ENCODE measurements around the gene RAB3A. TPM values are rescaled to one million over a fixed set of nuclear protein-coding genes. Genes with fewer than 3 reads are reported as not detected.

The RAB3A gene
- total RNA-seq, 1 experiment from 2014 or later, result 6.7 TPM

DNA sequence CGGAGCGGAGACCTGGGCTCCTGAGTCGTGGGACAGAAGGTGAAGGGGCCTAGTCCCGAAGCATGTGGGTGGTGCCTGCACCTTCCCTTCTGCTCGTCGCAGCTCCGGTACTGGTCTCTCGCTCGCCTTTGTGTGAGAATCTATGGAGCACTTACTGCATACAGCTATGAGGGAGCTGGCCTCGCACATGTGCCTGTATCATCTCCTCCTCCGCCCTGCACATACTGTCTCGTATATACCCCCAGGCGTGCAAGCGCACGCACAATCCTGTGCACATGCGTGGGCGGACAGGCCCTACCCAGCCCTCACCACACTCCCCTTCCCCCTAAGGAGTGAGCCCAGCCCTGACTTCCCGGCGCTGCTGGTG lies 42.2 kb downstream of the RAB3A start:
- ATAC-seq, result no peak; the same call in 1 of the 2 replicates
- Histone ChIP-seq H3K9me2 (replicated peaks; ENCODE audit: low read length) (no peaks in the 10 kb centered on the region), H3K9me3 (ENCODE audit: low read length) (no peaks in the 10 kb centered on the region), H3K27ac (ENCODE audit: low read length) (no peak overlapping the region), H3K4me2 (ENCODE audit: low read length) (no peak overlapping the region), H4K20me1 (ENCODE audit: low read length) (no peaks in the 10 kb centered on the region), H3K9ac (ENCODE audit: low read length) (no peak overlapping the region), H3K36me3 (ENCODE audit: low read depth, low read length) (peaks cover 8% of the 10 kb centered on the region; the same call in 1 of the 2 replicates), H2AFZ (ENCODE audit: low read length) (no peak overlapping the region), H3K27me3 (ENCODE audit: low read length) (no peaks in the 10 kb centered on the region), H3K79me2 (ENCODE audit: low read length) (0 out of 2 replicates have a peak, but pooled peaks cover 3% of the 10 kb centered on the region), H3F3A (ENCODE audit: low read length, unreplicated experiment) (no peaks in the 10 kb centered on the region), H3K4me1 (ENCODE audit: insufficient read depth, low read length) (peaks cover 8% of the 10 kb centered on the region; the same call in 1 of the 2 replicates), H3K4me3 (ENCODE audit: low read length) (no peak overlapping the region)
- ChIA-PET CTCF (no interaction called here), POLR2A (ENCODE audit: unreplicated experiment) (no interaction called here)
- intact Hi-C loops (cut with micrococcal nuclease), result no loop called here
- no TSS peak for BruUV-seq (replicated peaks)
- TF ChIP-seq, protein P1, sequence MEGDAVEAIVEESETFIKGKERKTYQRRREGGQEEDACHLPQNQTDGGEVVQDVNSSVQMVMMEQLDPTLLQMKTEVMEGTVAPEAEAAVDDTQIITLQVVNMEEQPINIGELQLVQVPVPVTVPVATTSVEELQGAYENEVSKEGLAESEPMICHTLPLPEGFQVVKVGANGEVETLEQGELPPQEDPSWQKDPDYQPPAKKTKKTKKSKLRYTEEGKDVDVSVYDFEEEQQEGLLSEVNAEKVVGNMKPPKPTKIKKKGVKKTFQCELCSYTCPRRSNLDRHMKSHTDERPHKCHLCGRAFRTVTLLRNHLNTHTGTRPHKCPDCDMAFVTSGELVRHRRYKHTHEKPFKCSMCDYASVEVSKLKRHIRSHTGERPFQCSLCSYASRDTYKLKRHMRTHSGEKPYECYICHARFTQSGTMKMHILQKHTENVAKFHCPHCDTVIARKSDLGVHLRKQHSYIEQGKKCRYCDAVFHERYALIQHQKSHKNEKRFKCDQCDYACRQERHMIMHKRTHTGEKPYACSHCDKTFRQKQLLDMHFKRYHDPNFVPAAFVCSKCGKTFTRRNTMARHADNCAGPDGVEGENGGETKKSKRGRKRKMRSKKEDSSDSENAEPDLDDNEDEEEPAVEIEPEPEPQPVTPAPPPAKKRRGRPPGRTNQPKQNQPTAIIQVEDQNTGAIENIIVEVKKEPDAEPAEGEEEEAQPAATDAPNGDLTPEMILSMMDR (conservative IDR thresholded peaks at IDR 0.05; ENCODE audit: low read depth, low read length), result no peak
- TF ChIP-seq EZH2phosphoT487 (IDR thresholded peaks at IDR 0.05; ENCODE audit: borderline replicate concordance, low read length) (no peak), EZH2 (IDR thresholded peaks at IDR 0.05; ENCODE audit: low read length, unreplicated experiment) (no peak)
- no peak for DNase-seq

DNA sequence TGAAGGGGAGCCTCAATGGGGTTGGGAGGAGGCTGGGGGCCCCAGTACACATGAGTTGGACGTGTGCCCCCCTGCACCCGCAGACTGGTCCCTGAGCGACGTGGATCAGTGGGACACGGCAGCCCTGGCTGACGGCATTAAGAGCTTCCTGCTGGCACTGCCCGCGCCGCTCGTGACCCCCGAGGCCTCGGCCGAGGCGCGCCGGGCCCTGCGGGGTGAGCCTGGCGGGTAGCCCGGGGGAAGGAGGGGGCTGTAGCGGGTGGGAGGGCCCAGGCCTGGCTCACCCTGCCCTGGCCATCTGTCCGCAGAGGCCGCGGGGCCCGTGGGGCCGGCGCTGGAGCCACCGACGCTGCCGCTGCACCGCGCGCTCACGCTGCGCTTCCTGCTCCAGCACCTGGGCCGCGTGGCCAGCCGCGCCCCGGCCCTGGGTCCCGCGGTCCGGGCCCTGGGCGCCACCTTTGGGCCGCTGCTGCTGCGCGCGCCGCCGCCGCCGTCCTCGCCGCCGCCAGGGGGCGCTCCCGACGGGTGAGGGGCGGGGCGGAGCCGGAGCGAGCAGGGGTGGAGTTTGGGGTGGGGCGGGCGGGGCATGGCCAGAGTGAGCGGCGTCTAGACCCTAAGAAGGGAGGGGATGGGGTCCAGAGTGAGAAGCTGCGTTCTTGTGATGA lies 42.7 kb downstream of the RAB3A start:
- H3K4me3 ChIP-seq (ENCODE audit: low read length), result no peak overlapping the region
- POLR2A ChIA-PET (ENCODE audit: unreplicated experiment), result no interaction called here
- TF ChIP-seq, protein P1 (conservative IDR thresholded peaks at IDR 0.05; ENCODE audit: low read depth, low read length), result no peak
- TF ChIP-seq EZH2phosphoT487 (IDR thresholded peaks at IDR 0.05; ENCODE audit: borderline replicate concordance, low read length) (no peak), EZH2 (IDR thresholded peaks at IDR 0.05; ENCODE audit: low read length, unreplicated experiment) (no peak)
- H3K9me3 ChIP-seq (ENCODE audit: low read length), result no peaks in the 10 kb centered on the region
- H4K20me1 ChIP-seq (ENCODE audit: low read length), result no peaks in the 10 kb centered on the region; the same call in 1 of the 2 replicates
- peak overlapping the region; percentile 38 for H3K9ac ChIP-seq (ENCODE audit: low read length)
- H3F3A ChIP-seq (ENCODE audit: low read length, unreplicated experiment), result no peaks in the 10 kb centered on the region
- DNase-seq (peak; percentile 78), ATAC-seq (peak; percentile 89)
- no peaks in the 10 kb centered on the region for H3K9me2 ChIP-seq (replicated peaks; ENCODE audit: low read length)
- peak overlapping the region; percentile 54 for H3K4me2 ChIP-seq (ENCODE audit: low read length)
- peaks cover 13% of the 10 kb centered on the region; the same call in 1 of the 2 replicates for H3K36me3 ChIP-seq (ENCODE audit: low read depth, low read length)
- no peaks in the 10 kb centered on the region for H3K27me3 ChIP-seq (ENCODE audit: low read length)
- H2AFZ ChIP-seq (ENCODE audit: low read length), result 0 out of 2 replicates have a peak overlapping the region, but pooled peaks have one; percentile 42
- 0 out of 2 replicates have a peak, but pooled peaks cover 4% of the 10 kb centered on the region for H3K79me2 ChIP-seq (ENCODE audit: low read length)
- intact Hi-C loops (cut with micrococcal nuclease), result no loop called here
- no TSS peak for BruUV-seq (replicated peaks)
- CTCF ChIA-PET, result interaction anchor here (0.6 kb wide), 1 partner anchor 108 kb away, joined by 4 read pairs; no protein-coding TSS in a partner anchor
- no peak overlapping the region for H3K27ac ChIP-seq (ENCODE audit: low read length)
- peaks cover 9% of the 10 kb centered on the region; the same call in 1 of the 2 replicates for H3K4me1 ChIP-seq (ENCODE audit: insufficient read depth, low read length)

DNA sequence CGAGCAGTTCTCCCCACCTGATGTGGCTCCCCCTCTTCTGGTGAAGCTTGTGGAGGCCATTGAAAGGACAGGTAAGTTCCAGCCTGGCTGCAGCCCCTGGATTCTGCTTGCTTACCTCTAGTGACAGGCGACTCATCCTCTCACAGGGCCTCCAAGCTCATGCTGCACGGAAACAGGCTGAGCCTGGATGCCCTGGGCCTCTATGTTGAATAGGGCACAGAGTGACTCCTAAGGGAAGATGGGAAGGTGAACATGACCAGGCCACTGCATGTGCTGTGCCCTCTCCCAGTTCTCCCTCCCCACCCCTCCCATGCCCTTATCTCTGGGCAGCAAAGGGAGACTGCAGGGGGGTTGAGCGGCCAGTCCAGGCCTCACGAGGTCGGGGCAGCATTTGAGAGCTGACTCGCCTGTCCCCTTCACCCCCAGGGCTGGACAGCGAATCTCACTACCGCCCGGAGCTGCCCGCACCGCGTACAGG lies 43.3 kb downstream of the RAB3A start:
- BruUV-seq (replicated peaks), result no TSS peak
- Histone ChIP-seq H3K9me2 (replicated peaks; ENCODE audit: low read length) (no peaks in the 10 kb centered on the region), H3K27ac (ENCODE audit: low read length) (no peak overlapping the region), H2AFZ (ENCODE audit: low read length) (0 out of 2 replicates have a peak overlapping the region, but pooled peaks have one; percentile 42), H3K9ac (ENCODE audit: low read length) (peak overlapping the region; percentile 38), H3K4me1 (ENCODE audit: insufficient read depth, low read length) (peaks cover 9% of the 10 kb centered on the region; the same call in 1 of the 2 replicates), H3K27me3 (ENCODE audit: low read length) (no peaks in the 10 kb centered on the region), H3K9me3 (ENCODE audit: low read length) (no peaks in the 10 kb centered on the region), H3K4me2 (ENCODE audit: low read length) (peak overlapping the region; percentile 54), H4K20me1 (ENCODE audit: low read length) (no peaks in the 10 kb centered on the region; the same call in 1 of the 2 replicates), H3F3A (ENCODE audit: low read length, unreplicated experiment) (no peaks in the 10 kb centered on the region), H3K4me3 (ENCODE audit: low read length) (no peak overlapping the region), H3K79me2 (ENCODE audit: low read length) (peaks cover 8% of the 10 kb centered on the region; the same call in 1 of the 2 replicates), H3K36me3 (ENCODE audit: low read depth, low read length) (peaks cover 13% of the 10 kb centered on the region; the same call in 1 of the 2 replicates)
- TF ChIP-seq EZH2 (IDR thresholded peaks at IDR 0.05; ENCODE audit: low read length, unreplicated experiment), result no peak
- no peak for TF ChIP-seq EZH2phosphoT487 (IDR thresholded peaks at IDR 0.05; ENCODE audit: borderline replicate concordance, low read length)
- TF ChIP-seq, protein P1 (conservative IDR thresholded peaks at IDR 0.05; ENCODE audit: low read depth, low read length), result no peak
- POLR2A ChIA-PET (ENCODE audit: unreplicated experiment), result no interaction called here
- no peak for DNase-seq
- peak; percentile 35 for ATAC-seq
- CTCF ChIA-PET, result interaction anchor here (0.6 kb wide), 1 partner anchor 42 kb away, joined by 3 read pairs; no protein-coding TSS in a partner anchor
- intact Hi-C loops (cut with micrococcal nuclease), result no loop called here
